Panc1 (cell line): Measurements from ENCODE around the gene OR8H3. TPM values are rescaled to one million over a fixed set of nuclear protein-coding genes. Genes with fewer than 3 reads are reported as not detected.

Experiments
- total RNA-seq: library from RNA; stranded (reverse); gene quantifications from one replicate; pipeline ENCODE4 v1.2.1, GENCODE V29; 2021; ENCODE audit not compliant: unreplicated experiment

Gene OR8H3
- total RNA-seq, 1 experiment from 2014 or later: not detected

Other genes with a start within 250 kb of the OR8H3 start
- gene TRIM51, start 239.1 kb upstream of the OR8H3 start, total RNA-seq: not detected
- not detected for gene OR5W2, start 207.8 kb upstream of the OR8H3 start, total RNA-seq
- not detected for gene OR5I1, start 186.0 kb upstream of the OR8H3 start, total RNA-seq
- gene OR10AG1, start 152.4 kb upstream of the OR8H3 start, total RNA-seq: not detected
- not detected for gene OR5F1, start 127.7 kb upstream of the OR8H3 start, total RNA-seq
- gene OR5AS1, start 94.7 kb upstream of the OR8H3 start, total RNA-seq: not detected
- gene OR8I2, start 29.1 kb upstream of the OR8H3 start, total RNA-seq: not detected
- not detected for gene OR8H2, start 18.7 kb upstream of the OR8H3 start, total RNA-seq
- gene OR8J3, start 17.8 kb downstream of the OR8H3 start, total RNA-seq: not detected
- not detected for gene OR8K5, start 37.9 kb downstream of the OR8H3 start, total RNA-seq
- not detected for gene OR5J2, start 54.2 kb downstream of the OR8H3 start, total RNA-seq
- gene OR5T2, start 111.9 kb downstream of the OR8H3 start, total RNA-seq: not detected
- not detected for gene OR5T3, start 129.9 kb downstream of the OR8H3 start, total RNA-seq
- gene OR5T1, start 151.8 kb downstream of the OR8H3 start, total RNA-seq: not detected
- not detected for gene OR8H1, start 169.9 kb downstream of the OR8H3 start, total RNA-seq
- not detected for gene OR8K3, start 192.8 kb downstream of the OR8H3 start, total RNA-seq
- gene OR8K1, start 223.7 kb downstream of the OR8H3 start, total RNA-seq: not detected
- not detected for gene OR8J1, start 231.9 kb downstream of the OR8H3 start, total RNA-seq